Mammary epithelial cell (primary cell): Measurements from ENCODE around the gene SLC25A26.

Experiments used
- CTCF ChIP-seq, 2 donors: IDR thresholded peaks in 1 of 2; conservative IDR thresholded peaks in 1 of 2; 2 replicates each; pipeline ENCODE4 v1.5.1; 2011 to 2012; ENCODE audit warnings: inconsistent platforms in 2 of 2, low read length in 2 of 2, mild to moderate bottlenecking in 2 of 2, control low read depth in 1 of 2, low read depth in 1 of 2; ENCODE audit not compliant: insufficient read depth in 1 of 2; ENCODE audit errors: extremely low read depth in 1 of 2
- EZH2 ChIP-seq: IDR thresholded peaks from 2 replicates; pipeline ENCODE4 v1.6.1; 2012; ENCODE audit warnings: low read length, inconsistent platforms, borderline replicate concordance

GRCh38 chr3:66179793-66180192 is 41.0 kb upstream of the SLC25A26 start:
- TF ChIP-seq CTCF (conservative IDR thresholded peaks at IDR 0.05 in 1 of 2, IDR thresholded peaks at IDR 0.05 in 1 of 2; ENCODE audit: extremely low read depth in 1 of 2, insufficient read depth in 1 of 2, low read depth in 1 of 2, low read length in 2 of 2): no peak
- TF ChIP-seq EZH2: no peak
